MCF 10A (cell line): Measurements from ENCODE around the gene TIPARP. TPM values are rescaled to one million over a fixed set of nuclear protein-coding genes. Genes with fewer than 3 reads are reported as not detected.

Source experiments
- BruUV-seq: library from RNA; stranded (reverse); fragments of 400-500 nt; replicated peaks from 2 replicates; lab custom pipeline; 2021; lab: Mats Ljungman, UMichigan
- CTCF ChIA-PET: fragments of 300-600 bp; sonication (Branson Sonifier 250); formaldehyde crosslinking; extraction: SDS; loops from one replicate; lab custom pipeline; 2021; ENCODE audit warnings: antibody characterized with exemption, inconsistent platforms; lab: Yijun Ruan, JAX
- POLR2A ChIA-PET: fragments of 300-600, 350-650 bp; sonication (Branson Sonifier 250); formaldehyde crosslinking; extraction: SDS; loops from one replicate; lab custom pipeline; 2020; ENCODE audit warnings: antibody characterized with exemption, inconsistent platforms; lab: Yijun Ruan, JAX
- DNase-seq: peaks from one replicate; pipeline ENCODE4 v3.0.0-alpha.2; 2018; ENCODE audit not compliant: unreplicated experiment
- H3K27ac Mint-ChIP-seq: one replicate; pipeline ENCODE4 v1.8.0; 2022; ENCODE audit warnings: mild to moderate bottlenecking, low read depth, mixed read lengths; ENCODE audit not compliant: unreplicated experiment
- H3K27me3 Mint-ChIP-seq: one replicate; pipeline ENCODE4 v1.8.0; 2022; ENCODE audit warnings: mixed read lengths; ENCODE audit not compliant: insufficient read depth, unreplicated experiment
- H3K36me3 Mint-ChIP-seq: one replicate; pipeline ENCODE4 v1.8.0; 2022; ENCODE audit warnings: mild to moderate bottlenecking, moderate library complexity, mixed read lengths; ENCODE audit not compliant: insufficient read depth, unreplicated experiment
- H3K4me1 Mint-ChIP-seq: one replicate; pipeline ENCODE4 v1.8.0; 2022; ENCODE audit warnings: mixed read lengths; ENCODE audit not compliant: insufficient read depth, unreplicated experiment
- H3K4me3 Mint-ChIP-seq: one replicate; pipeline ENCODE4 v1.8.0; 2022; ENCODE audit warnings: mild to moderate bottlenecking, moderate library complexity, mixed read lengths; ENCODE audit not compliant: unreplicated experiment
- H3K9me3 Mint-ChIP-seq: one replicate; pipeline ENCODE4 v1.8.0; 2022; ENCODE audit warnings: mixed read lengths; ENCODE audit not compliant: unreplicated experiment
- CTCF ChIP-seq: fragments of 200-600 bp; IDR thresholded peaks from one replicate; pipeline ENCODE4 v1.8.0; 2022; ENCODE audit warnings: antibody characterized with exemption, mild to moderate bottlenecking; ENCODE audit not compliant: unreplicated experiment
- intact Hi-C: fragments of 100-400 bp; cut with micrococcal nuclease; formaldehyde crosslinking; loops from 2 replicates; pipeline ENCODE4 v1.14.1; 2022
- total RNA-seq: library from RNA; stranded (reverse); gene quantifications from 2 replicates; pipeline ENCODE4 v1.2.3, GENCODE V29; 2022

Gene TIPARP
- total RNA-seq, 1 experiment from 2014 or later: 50.0 TPM

- DNase-seq: peak; percentile 44
- H3K4me1 Mint-ChIP-seq: peaks cover 5% of the 10 kb centered on the region
- intact Hi-C loops: no loop called here
- no peak overlapping the region for H3K27ac Mint-ChIP-seq
- no peaks in the 10 kb centered on the region for H3K27me3 Mint-ChIP-seq
- BruUV-seq: no TSS peak
- POLR2A ChIA-PET: interaction anchor here (0.7 to 1.2 kb wide), 3 partner anchors 9 to 111 kb away, joined by 3 to 6 read pairs (median 3); partner anchors contain the start of genes SSR3 and TIPARP
- H3K9me3 Mint-ChIP-seq: no peaks in the 10 kb centered on the region
- TF ChIP-seq CTCF: no peak
- H3K36me3 Mint-ChIP-seq: no peaks in the 10 kb centered on the region
- CTCF ChIA-PET: interaction anchor here (0.5 to 1.3 kb wide), 3 partner anchors 8 to 416 kb away, joined by 3 to 4 read pairs (median 3); no protein-coding TSS in a partner anchor
- no peak overlapping the region for H3K4me3 Mint-ChIP-seq
Observed at GRCh38 chr3:156665291-156665690, 9.1 kb upstream of the TIPARP start.

GRCh38 chr3:156666073-156666472, 8.3 kb upstream of the TIPARP start:
- no peak for DNase-seq
- Mint-ChIP-seq H3K4me3 (no peak overlapping the region), H3K36me3 (no peaks in the 10 kb centered on the region), H3K27ac (no peak overlapping the region), H3K9me3 (no peaks in the 10 kb centered on the region), H3K27me3 (no peaks in the 10 kb centered on the region), H3K4me1 (peaks cover 5% of the 10 kb centered on the region)
- BruUV-seq: no TSS peak
- ChIA-PET POLR2A (interaction anchor here (0.6 to 1.2 kb wide), 2 partner anchors 112 to 504 kb away, joined by 3 read pairs; partner anchors contain the start of gene SSR3), CTCF (interaction anchor here (0.6 kb wide), 1 partner anchor 74 kb away, joined by 4 read pairs; no protein-coding TSS in a partner anchor)
- intact Hi-C loops: no loop called here
- TF ChIP-seq CTCF: no peak

GRCh38 chr3:156668073-156668763, 6.2 kb upstream of the TIPARP start:
- ChIA-PET CTCF (interaction anchor here (1.4 kb wide), 1 partner anchor 463 kb away, joined by 7 read pairs; no protein-coding TSS in a partner anchor), POLR2A (interaction anchor here (1.0 to 1.3 kb wide), 2 partner anchors 11 to 492 kb away, joined by 3 read pairs; no protein-coding TSS in a partner anchor)
- BruUV-seq: no TSS peak
- Mint-ChIP-seq H3K36me3 (no peaks in the 10 kb centered on the region), H3K9me3 (no peaks in the 10 kb centered on the region), H3K27me3 (no peaks in the 10 kb centered on the region), H3K27ac (no peak overlapping the region), H3K4me3 (no peak overlapping the region), H3K4me1 (peaks cover 5% of the 10 kb centered on the region)
- DNase-seq: peak; percentile 27
- TF ChIP-seq CTCF: no peak
- intact Hi-C loops: no loop called here

- Mint-ChIP-seq H3K9me3 (no peaks in the 10 kb centered on the region), H3K4me1 (peaks cover 5% of the 10 kb centered on the region), H3K36me3 (peaks cover 2% of the 10 kb centered on the region), H3K27me3 (no peaks in the 10 kb centered on the region), H3K27ac (no peak overlapping the region), H3K4me3 (no peak overlapping the region)
- intact Hi-C loops: loop anchor here (5.0 kb wide), 1 partner anchor 133 kb away; no protein-coding TSS in a partner anchor
- POLR2A ChIA-PET: interaction anchor here (0.7 to 11.7 kb wide), 3 partner anchors 10 to 116 kb away, joined by 4 to 157 read pairs (median 5); partner anchors contain the start of gene SSR3
- BruUV-seq: no TSS peak
- no peak for TF ChIP-seq CTCF
- CTCF ChIA-PET: interaction anchor here (0.6 to 12.5 kb wide), 4 partner anchors 416 to 1974 kb away, joined by 3 to 184 read pairs (median 4); partner anchors contain the start of gene GFM1
- no peak for DNase-seq
Observed at GRCh38 chr3:156670077-156670476, 4.3 kb upstream of the TIPARP start.
